Measurements from ENCODE around the gene UROD. TPM values are rescaled to one million over a fixed set of nuclear protein-coding genes. Genes with fewer than 3 reads are reported as not detected.

UROD gene
- total RNA-seq, 1 experiment from 2014 or later, result 118 TPM

GRCh38 chr1:45065083-45065482 is 53.0 kb downstream of the UROD start (continued):
- TF ChIP-seq HMGXB4 (CRISPR knock-in tag; IDR thresholded peaks at IDR 0.05) (no peak), CREM (CRISPR knock-in tag; IDR thresholded peaks at IDR 0.05) (no peak), GRHL2 (CRISPR knock-in tag; IDR thresholded peaks at IDR 0.05; ENCODE audit: insufficient replicate concordance, severe bottlenecking) (no peak)
- TF ChIP-seq, protein P1, sequence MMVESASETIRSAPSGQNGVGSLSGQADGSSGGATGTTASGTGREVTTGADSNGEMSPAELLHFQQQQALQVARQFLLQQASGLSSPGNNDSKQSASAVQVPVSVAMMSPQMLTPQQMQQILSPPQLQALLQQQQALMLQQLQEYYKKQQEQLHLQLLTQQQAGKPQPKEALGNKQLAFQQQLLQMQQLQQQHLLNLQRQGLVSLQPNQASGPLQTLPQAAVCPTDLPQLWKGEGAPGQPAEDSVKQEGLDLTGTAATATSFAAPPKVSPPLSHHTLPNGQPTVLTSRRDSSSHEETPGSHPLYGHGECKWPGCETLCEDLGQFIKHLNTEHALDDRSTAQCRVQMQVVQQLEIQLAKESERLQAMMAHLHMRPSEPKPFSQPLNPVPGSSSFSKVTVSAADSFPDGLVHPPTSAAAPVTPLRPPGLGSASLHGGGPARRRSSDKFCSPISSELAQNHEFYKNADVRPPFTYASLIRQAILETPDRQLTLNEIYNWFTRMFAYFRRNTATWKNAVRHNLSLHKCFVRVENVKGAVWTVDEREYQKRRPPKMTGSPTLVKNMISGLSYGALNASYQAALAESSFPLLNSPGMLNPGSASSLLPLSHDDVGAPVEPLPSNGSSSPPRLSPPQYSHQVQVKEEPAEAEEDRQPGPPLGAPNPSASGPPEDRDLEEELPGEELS (CRISPR knock-in tag; IDR thresholded peaks at IDR 0.05), result no peak

Other genes with a start within 250 kb of the UROD start
- 2,343 to 2,726 TPM (median 2,722 TPM) in 3 replicates for gene RPS8, start 236.7 kb upstream of the UROD start, total RNA-seq (2021)
- 1.6 to 1.7 TPM (median 1.6 TPM) in 3 replicates for gene BEST4, start 224.1 kb upstream of the UROD start, total RNA-seq (2021)
- 10.1 to 16.4 TPM (median 12.0 TPM) in 3 replicates for gene PLK3, start 211.9 kb upstream of the UROD start, total RNA-seq (2021)
- gene DYNLT4, start 204.9 kb upstream of the UROD start, total RNA-seq (2021), result 0.31 to 0.62 TPM (median 0.57 TPM) in 3 replicates
- gene BTBD19, start 203.7 kb upstream of the UROD start, total RNA-seq (2021), result 1.7 to 2.0 TPM (median 1.8 TPM) in 3 replicates
- gene PTCH2, start 169.0 kb upstream of the UROD start, total RNA-seq (2021), result 0.71 to 1.1 TPM (median 0.96 TPM) in 3 replicates
- 27.4 to 33.2 TPM (median 29.0 TPM) in 3 replicates for gene EIF2B3, start 25.7 kb upstream of the UROD start, total RNA-seq (2021)
- 33.2 to 39.5 TPM (median 35.1 TPM) in 3 replicates for gene HECTD3, start 930 bp upstream of the UROD start, total RNA-seq (2021)
- 2.2 to 2.6 TPM (median 2.6 TPM) in 3 replicates for gene ZSWIM5, start 194.4 kb downstream of the UROD start, total RNA-seq (2021)